ENCODE measurements around the gene MIS12.

The MIS12 gene

GRCh38 chr17:5500589-5501391 is 14.4 kb downstream of the MIS12 start:
- DNase-seq = peak; percentile 86

- no peak for DNase-seq
These were observed 15.3 kb downstream of the MIS12 start for GRCh38 chr17:5501685-5502084.

- no peak for DNase-seq
These were observed 16.2 kb downstream of the MIS12 start for GRCh38 chr17:5502552-5502951.

GRCh38 chr17:5506307-5506706 is 19.9 kb downstream of the MIS12 start:
- no peak for DNase-seq

GRCh38 chr17:5508810-5509209 is 22.4 kb downstream of the MIS12 start:
- DNase-seq = no peak

GRCh38 chr17:5509482-5509881 is 23.1 kb downstream of the MIS12 start:
- DNase-seq = no peak

- DNase-seq = no peak
These were observed 24.4 kb downstream of the MIS12 start for GRCh38 chr17:5510771-5511170.

- DNase-seq = no peak
These were observed 25.2 kb downstream of the MIS12 start for GRCh38 chr17:5511401-5512225.

GRCh38 chr17:5513628-5514027 is 27.3 kb downstream of the MIS12 start:
- DNase-seq = peak; percentile 43

GRCh38 chr17:5514976-5515375 is 28.6 kb downstream of the MIS12 start:
- DNase-seq = no peak

GRCh38 chr17:5516060-5516792 is 29.9 kb downstream of the MIS12 start:
- no peak for DNase-seq

GRCh38 chr17:5522476-5522875 is 36.1 kb downstream of the MIS12 start:
- no peak for DNase-seq

GRCh38 chr17:5523249-5523648 is 36.9 kb downstream of the MIS12 start:
- no peak for DNase-seq

GRCh38 chr17:5526821-5527598 is 40.6 kb downstream of the MIS12 start:
- peak; percentile 82 for DNase-seq

GRCh38 chr17:5527601-5528250 is 41.4 kb downstream of the MIS12 start:
- DNase-seq = no peak

GRCh38 chr17:5530265-5531084 is 44.1 kb downstream of the MIS12 start:
- DNase-seq = no peak

GRCh38 chr17:5531085-5531418 is 44.7 kb downstream of the MIS12 start:
- DNase-seq = no peak

GRCh38 chr17:5532581-5532980 is 46.2 kb downstream of the MIS12 start:
- DNase-seq = no peak

GRCh38 chr17:5533486-5534315 is 47.3 kb downstream of the MIS12 start:
- no peak for DNase-seq

GRCh38 chr17:5535436-5535835 is 49.1 kb downstream of the MIS12 start:
- DNase-seq = no peak

All from activated CD8-positive, alpha-beta memory T cell treated with anti-CD3 and anti-CD28 coated beads, Interleukin-2, amount 50 U/mL, for 48 hours (primary cell).